Measurements from ENCODE around the gene SUMF1. TPM values are rescaled to one million over a fixed set of nuclear protein-coding genes. Genes with fewer than 3 reads are reported as not detected.

The SUMF1 gene
- total and polyA plus RNA-seq, 2 donors (not counting 1 experiment from before 2014, with no cell fraction given): 10.3 to 21.2 TPM

DNA sequence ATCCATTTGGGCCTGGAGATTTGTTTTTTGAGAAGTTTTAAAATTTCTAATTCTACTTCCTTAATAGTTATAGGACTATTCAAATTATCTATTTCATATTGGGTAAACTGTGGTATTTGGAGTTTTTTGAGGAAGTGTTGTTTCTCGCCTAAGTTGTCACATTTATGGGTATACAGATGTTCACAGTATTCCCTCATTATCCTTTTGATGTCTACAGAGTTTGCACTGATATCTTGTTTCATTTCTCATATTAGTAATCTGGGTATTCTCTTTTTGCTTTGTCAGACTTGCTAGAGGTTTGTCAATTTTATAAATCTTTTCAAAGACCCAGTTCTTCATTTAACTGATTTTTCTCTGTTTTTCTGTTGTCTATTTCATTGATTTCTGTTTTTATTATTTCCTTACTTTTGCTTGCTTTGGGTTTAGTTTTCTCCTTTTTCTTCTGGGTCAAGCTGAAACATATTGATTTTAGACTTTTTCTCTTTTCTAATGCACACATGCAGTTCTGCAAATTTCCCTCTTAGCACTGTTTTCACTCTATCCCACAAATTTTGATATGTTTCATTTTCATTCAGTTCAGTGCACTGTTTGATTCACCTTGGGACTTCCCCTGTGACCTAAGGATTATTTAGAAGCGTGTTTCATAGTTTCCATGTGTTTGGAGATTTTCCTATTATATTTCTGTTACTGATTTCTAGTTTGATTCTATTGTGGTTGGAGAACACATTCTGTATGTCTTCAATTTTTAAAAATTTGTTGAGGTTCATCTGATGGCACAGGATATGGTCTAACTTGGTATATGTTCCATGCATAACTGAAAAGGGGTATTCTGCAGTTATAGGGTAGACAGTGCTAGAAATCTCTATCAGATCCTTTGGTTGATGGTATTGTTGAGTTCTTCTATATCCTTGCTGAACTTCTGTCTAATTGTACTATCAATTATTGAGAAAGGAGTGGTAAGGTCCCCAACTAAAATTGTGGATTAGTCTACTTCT, 79.6 kb downstream of the SUMF1 start:
- Mint-ChIP-seq H3K27ac (no peak overlapping the region), H3K4me1 (peaks cover 2% of the 10 kb centered on the region), H3K9me3 (ENCODE audit: insufficient read depth) (no peaks in the 10 kb centered on the region), H3K27me3 (no peaks in the 10 kb centered on the region), H3K4me3 (no peak overlapping the region)
- H3K36me3 ChIP-seq (replicated peaks in 1 of 2; ENCODE audit: control extremely low read depth in 1 of 2, control insufficient read depth in 1 of 2, extremely low read depth in 1 of 2, insufficient read depth in 2 of 2, low read length in 1 of 2): no peaks in the 10 kb centered on the region
- H2AFZ ChIP-seq (ENCODE audit: insufficient read depth, low read depth, low read length, poor library complexity, severe bottlenecking): no peak overlapping the region
- H4K20me1 ChIP-seq (ENCODE audit: control insufficient read depth, insufficient read depth, low read length, poor library complexity, severe bottlenecking): no peaks in the 10 kb centered on the region
- no peak overlapping the region for H3K4me2 ChIP-seq (replicated peaks; ENCODE audit: low read depth, low read length, poor library complexity, severe bottlenecking)
- H3K27ac ChIP-seq (ENCODE audit: low read length in 2 of 2): no peak overlapping the region
- ATAC-seq (ENCODE audit: low read depth): no peak
- CTCF ChIA-PET: no interaction called here
- WGBS (ENCODE audit: insufficient coverage): no CpG with 5 or more reads among the region's 2 CpGs
- intact Hi-C loops (cut with micrococcal nuclease): no loop called here
- no peaks in the 10 kb centered on the region for H3K27me3 ChIP-seq (replicated peaks in 1 of 4; ENCODE audit: control extremely low read depth in 1 of 4, control insufficient read depth in 3 of 4, insufficient read depth in 4 of 4, low read length in 3 of 4)
- no peak for DNase-seq
- no peak overlapping the region for H3K9ac ChIP-seq (ENCODE audit: low read length)
- POLR2A ChIA-PET: no interaction called here
- H3K4me3 ChIP-seq (ENCODE audit: control extremely low read depth in 1 of 5, extremely low read depth in 1 of 5, insufficient read depth in 1 of 5, low read depth in 2 of 5, low read length in 4 of 5): no peak overlapping the region
- no peak for TF ChIP-seq EZH2 (IDR thresholded peaks at IDR 0.05; ENCODE audit: borderline replicate concordance, insufficient read depth, low read depth, low read length, poor library complexity, severe bottlenecking)
- TF ChIP-seq, protein P1, sequence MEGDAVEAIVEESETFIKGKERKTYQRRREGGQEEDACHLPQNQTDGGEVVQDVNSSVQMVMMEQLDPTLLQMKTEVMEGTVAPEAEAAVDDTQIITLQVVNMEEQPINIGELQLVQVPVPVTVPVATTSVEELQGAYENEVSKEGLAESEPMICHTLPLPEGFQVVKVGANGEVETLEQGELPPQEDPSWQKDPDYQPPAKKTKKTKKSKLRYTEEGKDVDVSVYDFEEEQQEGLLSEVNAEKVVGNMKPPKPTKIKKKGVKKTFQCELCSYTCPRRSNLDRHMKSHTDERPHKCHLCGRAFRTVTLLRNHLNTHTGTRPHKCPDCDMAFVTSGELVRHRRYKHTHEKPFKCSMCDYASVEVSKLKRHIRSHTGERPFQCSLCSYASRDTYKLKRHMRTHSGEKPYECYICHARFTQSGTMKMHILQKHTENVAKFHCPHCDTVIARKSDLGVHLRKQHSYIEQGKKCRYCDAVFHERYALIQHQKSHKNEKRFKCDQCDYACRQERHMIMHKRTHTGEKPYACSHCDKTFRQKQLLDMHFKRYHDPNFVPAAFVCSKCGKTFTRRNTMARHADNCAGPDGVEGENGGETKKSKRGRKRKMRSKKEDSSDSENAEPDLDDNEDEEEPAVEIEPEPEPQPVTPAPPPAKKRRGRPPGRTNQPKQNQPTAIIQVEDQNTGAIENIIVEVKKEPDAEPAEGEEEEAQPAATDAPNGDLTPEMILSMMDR (IDR thresholded peaks at IDR 0.05): no peak
- H3K79me2 ChIP-seq (ENCODE audit: control insufficient read depth, insufficient read depth, low read length): no peaks in the 10 kb centered on the region
- peaks cover 1 to 8% (median 5%) of the 10 kb centered on the region in 3 donors for H3K9me3 ChIP-seq (ENCODE audit: control extremely low read depth in 1 of 3, control insufficient read depth in 2 of 3, insufficient read depth in 1 of 3, low read length in 2 of 3)
- H3K4me1 ChIP-seq (ENCODE audit: control insufficient read depth in 2 of 2, insufficient read depth in 2 of 2, low read length in 2 of 2): no peaks in the 10 kb centered on the region

DNA sequence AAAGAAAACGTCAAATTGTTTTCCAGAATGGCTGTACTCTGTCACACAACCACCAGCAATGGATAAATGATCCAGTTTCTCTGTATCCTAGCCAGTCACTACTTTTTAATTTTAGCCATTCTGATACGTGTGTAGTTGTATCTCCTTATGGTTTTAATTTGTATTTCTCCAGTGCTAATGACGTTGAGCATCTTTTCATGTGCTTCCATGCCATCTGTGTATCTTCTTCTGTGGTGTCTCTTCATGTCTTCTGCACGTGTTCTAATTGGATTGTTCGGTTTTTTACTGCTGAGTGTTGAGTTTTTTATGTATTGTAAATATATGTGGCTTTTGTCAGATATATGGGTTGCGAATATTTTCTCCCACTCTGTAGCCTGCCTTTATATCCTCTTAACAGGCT, 81.9 kb downstream of the SUMF1 start:
- Histone ChIP-seq H3K36me3 (replicated peaks in 1 of 2; ENCODE audit: control extremely low read depth in 1 of 2, control insufficient read depth in 1 of 2, extremely low read depth in 1 of 2, insufficient read depth in 2 of 2, low read length in 1 of 2) (peaks cover under 1 to 6% of the 10 kb centered on the region in 2 experiments), H3K79me2 (ENCODE audit: control insufficient read depth, insufficient read depth, low read length) (no peaks in the 10 kb centered on the region), H3K27ac (ENCODE audit: low read length in 2 of 2) (no peak overlapping the region), H3K4me1 (ENCODE audit: control insufficient read depth in 2 of 2, insufficient read depth in 2 of 2, low read length in 2 of 2) (no peaks in the 10 kb centered on the region), H2AFZ (ENCODE audit: insufficient read depth, low read depth, low read length, poor library complexity, severe bottlenecking) (no peak overlapping the region), H3K27me3 (replicated peaks in 1 of 4; ENCODE audit: control extremely low read depth in 1 of 4, control insufficient read depth in 3 of 4, insufficient read depth in 4 of 4, low read length in 3 of 4) (no peaks in the 10 kb centered on the region), H3K4me2 (replicated peaks; ENCODE audit: low read depth, low read length, poor library complexity, severe bottlenecking) (no peak overlapping the region), H3K9ac (ENCODE audit: low read length) (no peak overlapping the region), H3K9me3 (ENCODE audit: control extremely low read depth in 1 of 3, control insufficient read depth in 2 of 3, insufficient read depth in 1 of 3, low read length in 2 of 3) (no peaks in the 10 kb centered on the region), H3K4me3 (ENCODE audit: control extremely low read depth in 1 of 5, extremely low read depth in 1 of 5, insufficient read depth in 1 of 5, low read depth in 2 of 5, low read length in 4 of 5) (no peak overlapping the region), H4K20me1 (ENCODE audit: control insufficient read depth, insufficient read depth, low read length, poor library complexity, severe bottlenecking) (no peaks in the 10 kb centered on the region)
- no peak for ATAC-seq (ENCODE audit: low read depth)
- intact Hi-C loops (cut with micrococcal nuclease): no loop called here
- 100% methylated on average over 2 of the region's 6 CpGs for WGBS (ENCODE audit: insufficient coverage)
- Mint-ChIP-seq H3K27me3 (no peaks in the 10 kb centered on the region), H3K4me1 (peaks cover 2% of the 10 kb centered on the region), H3K9me3 (ENCODE audit: insufficient read depth) (peaks cover 2% of the 10 kb centered on the region), H3K27ac (no peak overlapping the region), H3K4me3 (no peak overlapping the region)
- ChIA-PET POLR2A (no interaction called here), CTCF (no interaction called here)
- no peak for DNase-seq
- TF ChIP-seq, protein P1 (IDR thresholded peaks at IDR 0.05): no peak
- TF ChIP-seq EZH2 (IDR thresholded peaks at IDR 0.05; ENCODE audit: borderline replicate concordance, insufficient read depth, low read depth, low read length, poor library complexity, severe bottlenecking): no peak
